Measurements from ENCODE around the gene TFF2. TPM values are rescaled to one million over a fixed set of nuclear protein-coding genes. Genes with fewer than 3 reads are reported as not detected.

TFF2 gene
- total and polyA plus RNA-seq, 11 donors: not detected

- H3K27ac ChIP-seq: no peak overlapping the region
- H3K4me3 ChIP-seq: no peak overlapping the region
- intact Hi-C loops (cut with DNase I): loop anchor here in 7 of 10 donors (5.0 to 10.0 kb wide), 4 partner anchors 109 to 191 kb away; no protein-coding TSS in a partner anchor
- H3K36me3 ChIP-seq: no peaks in the 10 kb centered on the region
- TF ChIP-seq CTCF (IDR thresholded peaks at IDR 0.05) (no peak), POLR2A (IDR thresholded peaks at IDR 0.05) (no peak)
- WGBS, 4 donors: 24 to 32% (median 29%) methylated on average over 10 of the region's 10 CpGs
- H3K27me3 ChIP-seq: peaks cover 0 to 27% (median 8%) of the 10 kb centered on the region in 9 donors
- peaks cover 0 to 6% (median 0%) of the 10 kb centered on the region in 12 donors for H3K4me1 ChIP-seq
- DNase-seq: no peak
- peaks cover 0 to 12% (median 8%) of the 10 kb centered on the region in 12 donors for H3K9me3 ChIP-seq
- ATAC-seq: no peak
Measured at GRCh38 chr21:42336054-42336453, 14.7 kb downstream of the TFF2 start.

GRCh38 chr21:42332557-42333317 lies 18.1 kb downstream of the TFF2 start:
- Histone ChIP-seq H3K27ac (no peak overlapping the region), H3K4me1 (peaks cover 0 to 1% (median 0%) of the 10 kb centered on the region in 12 donors), H3K4me3 (no peak overlapping the region), H3K27me3 (peaks cover 0 to 27% (median 8%) of the 10 kb centered on the region in 9 donors), H3K36me3 (no peaks in the 10 kb centered on the region), H3K9me3 (peaks cover 0 to 17% (median 8%) of the 10 kb centered on the region in 12 donors)
- ATAC-seq: no peak
- DNase-seq: no peak
- TF ChIP-seq POLR2A (IDR thresholded peaks at IDR 0.05) (no peak), CTCF (IDR thresholded peaks at IDR 0.05) (no peak)
- intact Hi-C loops (cut with DNase I): loop anchor here in 3 of 10 donors (10.0 kb wide), 2 partner anchors 112 to 188 kb away; no protein-coding TSS in a partner anchor
- 56 to 83% (median 80%) methylated on average over 5 of the region's 5 CpGs for WGBS, 4 donors

- Histone ChIP-seq H3K36me3 (no peaks in the 10 kb centered on the region), H3K27me3 (peaks cover 0 to 26% (median 8%) of the 10 kb centered on the region in 9 donors), H3K9me3 (peaks cover 0 to 17% (median 8%) of the 10 kb centered on the region in 12 donors), H3K4me3 (no peak overlapping the region), H3K27ac (no peak overlapping the region), H3K4me1 (no peaks in the 10 kb centered on the region)
- TF ChIP-seq POLR2A (IDR thresholded peaks at IDR 0.05): no peak
- TF ChIP-seq CTCF (IDR thresholded peaks at IDR 0.05): no peak
- intact Hi-C loops (cut with DNase I): loop anchor here in 3 of 10 donors (10.0 kb wide), 2 partner anchors 113 to 187 kb away; no protein-coding TSS in a partner anchor
- DNase-seq (no peak), ATAC-seq (no peak)
Measured at GRCh38 chr21:42331660-42332059, 19.1 kb downstream of the TFF2 start.
